Measurements from ENCODE around the gene RELL2.

Gene RELL2

GRCh38 chr5:141650851-141651727 lies 14.3 kb downstream of the RELL2 start, which contains the start of gene FCHSD1:
Gene FCHSD1, minus strand, starts transcription at chr5:141651418. Its CDS starts 50 bp downstream, at chr5:141651368.
- peak; percentile 86 for ATAC-seq (ENCODE audit: low read depth)

GRCh38 chr5:141651728-141652105 lies 14.9 kb downstream of the RELL2 start:
- no peak for DNase-seq (ENCODE audit: low spot score)
- Histone ChIP-seq H3K4me3 (ENCODE audit: severe bottlenecking) (peak overlapping the region; percentile 72), H3K4me1 (ENCODE audit: insufficient read depth, poor library complexity, severe bottlenecking) (no peaks in the 10 kb centered on the region), H3K36me3 (ENCODE audit: low read depth) (peaks cover 5% of the 10 kb centered on the region), H3K9me3 (ENCODE audit: severe bottlenecking) (no peaks in the 10 kb centered on the region), H3K27me3 (ENCODE audit: insufficient read depth, poor library complexity, severe bottlenecking) (no peaks in the 10 kb centered on the region), H3K27ac (ENCODE audit: poor library complexity, severe bottlenecking) (no peak overlapping the region)
- TF ChIP-seq, protein P1, sequence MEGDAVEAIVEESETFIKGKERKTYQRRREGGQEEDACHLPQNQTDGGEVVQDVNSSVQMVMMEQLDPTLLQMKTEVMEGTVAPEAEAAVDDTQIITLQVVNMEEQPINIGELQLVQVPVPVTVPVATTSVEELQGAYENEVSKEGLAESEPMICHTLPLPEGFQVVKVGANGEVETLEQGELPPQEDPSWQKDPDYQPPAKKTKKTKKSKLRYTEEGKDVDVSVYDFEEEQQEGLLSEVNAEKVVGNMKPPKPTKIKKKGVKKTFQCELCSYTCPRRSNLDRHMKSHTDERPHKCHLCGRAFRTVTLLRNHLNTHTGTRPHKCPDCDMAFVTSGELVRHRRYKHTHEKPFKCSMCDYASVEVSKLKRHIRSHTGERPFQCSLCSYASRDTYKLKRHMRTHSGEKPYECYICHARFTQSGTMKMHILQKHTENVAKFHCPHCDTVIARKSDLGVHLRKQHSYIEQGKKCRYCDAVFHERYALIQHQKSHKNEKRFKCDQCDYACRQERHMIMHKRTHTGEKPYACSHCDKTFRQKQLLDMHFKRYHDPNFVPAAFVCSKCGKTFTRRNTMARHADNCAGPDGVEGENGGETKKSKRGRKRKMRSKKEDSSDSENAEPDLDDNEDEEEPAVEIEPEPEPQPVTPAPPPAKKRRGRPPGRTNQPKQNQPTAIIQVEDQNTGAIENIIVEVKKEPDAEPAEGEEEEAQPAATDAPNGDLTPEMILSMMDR (IDR thresholded peaks at IDR 0.05; ENCODE audit: poor library complexity, severe bottlenecking) = no peak
- ATAC-seq (ENCODE audit: low read depth) = no peak

More at GRCh38 chr5:141650851-141651727, 14.3 kb downstream of the RELL2 start, which contains the start of gene FCHSD1:
- no peaks in the 10 kb centered on the region for H3K27me3 ChIP-seq (ENCODE audit: insufficient read depth, poor library complexity, severe bottlenecking)
- H3K27ac ChIP-seq (ENCODE audit: poor library complexity, severe bottlenecking) = no peak within 1 kb of the TSS
- no peaks in the 10 kb centered on the region for H3K9me3 ChIP-seq (ENCODE audit: severe bottlenecking)
- H3K36me3 ChIP-seq (ENCODE audit: low read depth) = peaks cover 4% of the 10 kb centered on the region
- TF ChIP-seq, protein P1 (IDR thresholded peaks at IDR 0.05; ENCODE audit: poor library complexity, severe bottlenecking) = peak; percentile 12
- peak within 1 kb of the TSS; percentile 72 for H3K4me3 ChIP-seq (ENCODE audit: severe bottlenecking)
- no peaks in the 10 kb centered on the region for H3K4me1 ChIP-seq (ENCODE audit: insufficient read depth, poor library complexity, severe bottlenecking)
- DNase-seq (ENCODE audit: low spot score) = no peak

- Histone ChIP-seq H3K9me3 (ENCODE audit: severe bottlenecking) (no peaks in the 10 kb centered on the region), H3K4me1 (ENCODE audit: insufficient read depth, poor library complexity, severe bottlenecking) (no peaks in the 10 kb centered on the region), H3K27me3 (ENCODE audit: insufficient read depth, poor library complexity, severe bottlenecking) (no peaks in the 10 kb centered on the region), H3K4me3 (ENCODE audit: severe bottlenecking) (no peak overlapping the region), H3K27ac (ENCODE audit: poor library complexity, severe bottlenecking) (no peak overlapping the region), H3K36me3 (ENCODE audit: low read depth) (peaks cover 18% of the 10 kb centered on the region)
- DNase-seq (ENCODE audit: low spot score) (no peak), ATAC-seq (ENCODE audit: low read depth) (no peak; the same call in 2 of the 3 replicates)
- TF ChIP-seq, protein P1 (IDR thresholded peaks at IDR 0.05; ENCODE audit: poor library complexity, severe bottlenecking) = no peak
Measured at GRCh38 chr5:141654298-141654697, 17.5 kb downstream of the RELL2 start.

DNA sequence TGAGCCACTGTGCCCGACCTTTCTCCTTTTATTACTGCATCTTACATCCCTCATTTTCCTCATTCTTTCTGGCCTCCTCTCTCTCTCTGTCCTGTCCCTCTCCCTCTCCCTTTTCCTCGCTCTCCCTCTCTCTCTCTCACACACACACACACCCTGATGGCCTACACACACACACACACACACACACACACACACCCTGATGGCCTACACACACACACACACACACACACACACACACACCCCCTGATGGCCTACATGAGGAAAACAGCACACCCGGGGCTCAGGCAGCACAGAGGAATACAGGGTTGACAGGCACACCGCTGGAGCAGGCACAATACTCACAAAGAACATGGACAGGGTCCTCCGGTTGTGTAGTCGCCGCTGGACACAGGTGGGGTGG lies 18.2 kb downstream of the RELL2 start:
- peaks cover 18% of the 10 kb centered on the region for H3K36me3 ChIP-seq (ENCODE audit: low read depth)
- no peaks in the 10 kb centered on the region for H3K9me3 ChIP-seq (ENCODE audit: severe bottlenecking)
- H3K4me1 ChIP-seq (ENCODE audit: insufficient read depth, poor library complexity, severe bottlenecking) = no peaks in the 10 kb centered on the region
- no peak overlapping the region for H3K27ac ChIP-seq (ENCODE audit: poor library complexity, severe bottlenecking)
- H3K4me3 ChIP-seq (ENCODE audit: severe bottlenecking) = no peak overlapping the region
- DNase-seq (ENCODE audit: low spot score) (no peak), ATAC-seq (ENCODE audit: low read depth) (no peak)
- no peaks in the 10 kb centered on the region for H3K27me3 ChIP-seq (ENCODE audit: insufficient read depth, poor library complexity, severe bottlenecking)
- TF ChIP-seq, protein P1 (IDR thresholded peaks at IDR 0.05; ENCODE audit: poor library complexity, severe bottlenecking) = no peak

- no peak overlapping the region for H3K27ac ChIP-seq (ENCODE audit: poor library complexity, severe bottlenecking)
- no peak for ATAC-seq (ENCODE audit: low read depth)
Measured at GRCh38 chr5:141656396-141656795, 19.6 kb downstream of the RELL2 start.

More at GRCh38 chr5:141656396-141656795, 19.6 kb downstream of the RELL2 start:
- Histone ChIP-seq H3K4me1 (ENCODE audit: insufficient read depth, poor library complexity, severe bottlenecking) (no peaks in the 10 kb centered on the region), H3K4me3 (ENCODE audit: severe bottlenecking) (no peak overlapping the region), H3K36me3 (ENCODE audit: low read depth) (peaks cover 22% of the 10 kb centered on the region), H3K27me3 (ENCODE audit: insufficient read depth, poor library complexity, severe bottlenecking) (no peaks in the 10 kb centered on the region), H3K9me3 (ENCODE audit: severe bottlenecking) (no peaks in the 10 kb centered on the region)
- no peak for DNase-seq (ENCODE audit: low spot score)
- TF ChIP-seq, protein P1 (IDR thresholded peaks at IDR 0.05; ENCODE audit: poor library complexity, severe bottlenecking) = no peak
